Measurements from ENCODE around the gene CLNK.

Gene CLNK

DNA sequence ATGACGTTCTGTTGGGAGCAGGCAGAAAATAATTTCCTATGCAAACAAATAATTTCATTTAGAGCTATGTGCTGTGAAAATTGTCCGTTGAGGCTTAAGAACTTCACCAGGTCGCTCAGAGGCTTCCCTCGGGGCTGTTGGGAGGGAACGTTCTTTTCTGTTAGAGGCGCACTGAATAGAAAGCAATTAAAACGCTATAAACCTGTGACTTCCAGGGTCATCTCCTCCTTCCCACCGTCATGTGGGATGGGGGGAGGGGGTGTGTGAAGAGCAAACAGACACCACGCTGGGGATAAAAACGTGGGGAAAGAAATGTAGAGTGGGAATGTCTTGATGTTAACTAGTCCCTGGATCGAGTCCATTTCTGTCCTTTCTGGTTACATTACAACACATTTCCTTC is 192.1 kb downstream of the CLNK start:
- DNase-seq, result no peak

DNA sequence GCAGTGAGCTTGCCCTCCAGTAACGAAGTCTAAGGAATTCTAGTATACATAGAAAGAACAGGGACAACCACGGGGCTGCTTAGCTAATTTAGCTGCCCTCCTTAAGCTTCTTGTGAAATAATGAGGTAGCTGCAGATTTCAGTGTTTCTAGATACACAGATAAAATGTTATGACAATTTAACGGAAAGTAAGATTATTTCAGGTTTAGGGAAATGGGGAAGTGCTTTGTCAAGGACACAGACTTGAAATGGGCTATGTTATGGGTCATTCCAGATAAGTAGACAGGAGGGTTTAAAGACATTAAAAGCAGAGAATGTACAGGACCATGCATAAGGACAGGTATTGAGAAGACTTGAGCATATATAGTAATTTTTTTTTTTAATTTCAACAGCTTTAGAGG is 193.2 kb downstream of the CLNK start:
- DNase-seq, result no peak

DNA sequence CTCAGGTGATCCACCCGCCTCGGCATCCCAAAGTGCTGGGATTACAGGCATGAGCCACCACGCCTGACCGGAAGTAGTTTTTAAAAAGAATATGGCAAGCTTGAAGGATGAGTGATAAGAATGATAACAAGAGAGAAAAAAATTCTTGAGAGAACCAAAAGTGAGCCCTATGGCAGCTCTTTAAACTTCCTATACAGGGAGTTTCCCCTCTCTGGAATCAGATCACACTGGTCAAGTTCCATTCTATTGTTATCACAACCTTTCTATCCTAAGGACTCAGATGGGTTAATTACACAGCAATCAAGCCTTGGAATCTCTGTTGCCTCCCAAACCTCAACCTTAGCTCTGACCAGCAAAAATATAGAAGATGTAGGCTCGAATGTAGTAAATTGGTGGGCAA is 193.6 kb downstream of the CLNK start:
- no peak for DNase-seq

DNA sequence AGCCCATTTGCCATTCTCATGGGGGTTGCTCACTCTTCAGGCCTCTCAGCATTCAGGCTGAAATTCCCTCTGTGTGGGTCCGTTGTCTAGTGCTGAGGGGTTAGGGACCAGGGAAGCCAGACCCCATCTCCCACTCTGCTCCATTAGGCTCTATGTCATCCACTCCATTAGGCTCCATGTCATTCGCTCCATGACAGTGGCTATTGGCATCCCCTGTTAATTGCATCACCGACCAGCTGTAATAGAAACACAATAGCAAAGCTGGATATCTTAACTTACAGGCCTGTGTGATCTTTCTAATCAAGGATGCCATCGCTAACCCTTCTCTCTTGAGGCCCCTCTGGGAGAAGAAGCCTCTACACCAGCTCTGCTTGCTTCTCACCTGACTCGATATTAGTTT is 201.7 kb downstream of the CLNK start:
- no peak for DNase-seq

DNA sequence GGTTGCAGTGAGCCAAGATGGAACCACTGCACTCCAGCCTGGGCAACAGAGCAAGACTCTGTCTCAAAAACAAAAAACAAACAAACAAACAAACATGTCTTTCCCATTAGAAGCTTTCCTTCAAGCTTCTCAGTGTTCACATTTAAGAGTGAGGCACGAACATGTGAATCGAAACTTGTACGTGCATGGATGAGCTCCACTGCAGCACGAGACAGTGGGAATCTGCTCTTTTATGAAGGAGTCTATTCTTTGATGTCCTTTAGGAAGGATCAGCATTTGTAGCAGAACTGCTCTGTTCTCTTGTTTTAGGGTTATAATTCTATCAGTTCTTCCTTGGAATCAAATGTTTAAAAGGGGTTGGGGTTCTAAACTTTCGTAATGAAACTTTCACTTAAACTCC is 204.0 kb downstream of the CLNK start:
- no peak for DNase-seq

DNA sequence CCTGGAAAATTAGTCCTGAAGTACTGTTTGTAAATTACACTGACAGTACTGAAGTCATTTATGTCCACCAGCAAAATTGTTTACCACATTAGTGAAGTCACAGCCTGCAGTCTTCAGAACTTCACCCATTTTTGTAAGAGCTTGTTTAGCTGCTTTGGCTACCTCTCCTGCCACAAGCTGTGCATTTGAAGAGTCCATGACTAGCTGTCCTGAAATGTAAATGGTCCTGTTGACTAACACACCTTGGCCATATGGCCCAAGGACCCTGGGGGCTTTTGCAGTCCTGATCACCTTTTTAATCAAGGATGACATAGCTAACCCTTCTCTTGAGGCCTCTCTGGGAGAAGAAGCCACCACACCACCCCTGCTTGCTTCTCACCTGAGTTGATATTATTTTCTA is 205.9 kb downstream of the CLNK start:
- no peak for DNase-seq

DNA sequence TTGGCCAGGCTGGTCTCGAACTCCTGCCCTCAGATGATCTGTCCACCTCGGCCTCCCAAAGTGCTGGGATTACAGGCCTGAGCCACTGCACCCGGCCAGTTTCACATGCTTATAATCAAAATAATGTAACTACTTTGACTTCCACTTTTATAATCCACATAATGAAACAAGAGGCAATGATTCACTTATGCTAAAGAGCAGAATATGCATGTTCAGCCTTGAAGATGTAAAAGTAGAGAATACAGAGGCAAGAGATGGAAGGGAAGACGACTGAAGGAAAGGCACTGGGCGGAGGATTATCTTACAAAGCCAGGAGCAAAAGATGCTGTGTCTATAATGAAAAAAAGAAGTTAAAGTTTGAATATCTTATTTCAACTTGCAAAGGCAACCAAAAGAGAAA is 214.1 kb downstream of the CLNK start:
- DNase-seq, result no peak

DNA sequence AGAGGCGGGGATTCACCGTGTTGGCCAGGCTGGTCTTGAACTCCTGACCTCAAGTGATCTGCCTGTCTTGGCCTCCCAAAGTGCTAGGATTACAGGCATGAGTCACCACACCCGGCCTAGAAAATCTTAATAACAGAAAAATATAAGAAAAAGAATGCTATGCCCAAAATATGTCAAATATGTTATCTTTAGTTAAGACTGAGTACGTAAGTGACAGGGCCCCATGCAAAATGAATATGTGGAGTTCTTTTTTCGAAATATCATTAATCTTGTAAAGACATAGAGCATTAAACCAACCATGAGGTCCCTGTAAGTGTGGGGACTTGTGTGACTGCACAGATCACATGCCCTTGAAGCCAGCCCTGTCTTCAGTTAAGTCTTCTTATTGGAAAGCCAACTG is 218.4 kb downstream of the CLNK start:
- no peak for DNase-seq

DNA sequence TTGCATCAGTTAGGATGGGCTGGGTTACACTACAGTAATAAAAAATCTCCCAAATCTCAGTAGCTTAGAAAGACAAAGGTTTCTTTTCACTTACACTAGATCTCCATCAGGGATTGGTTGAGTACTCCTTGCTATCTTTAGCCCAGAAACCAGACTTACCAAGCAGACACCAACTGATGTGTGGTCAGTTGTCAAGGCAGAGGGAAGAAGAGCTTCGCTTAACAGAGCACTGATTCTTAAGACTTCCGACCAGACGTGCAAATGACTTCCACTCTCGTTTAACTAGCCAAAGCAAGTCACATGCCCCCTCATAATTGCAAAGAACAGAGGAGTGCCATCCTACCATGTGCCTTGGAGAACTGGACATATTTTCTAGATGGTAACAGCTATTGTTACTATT is 221.7 kb downstream of the CLNK start:
- no peak for DNase-seq

DNA sequence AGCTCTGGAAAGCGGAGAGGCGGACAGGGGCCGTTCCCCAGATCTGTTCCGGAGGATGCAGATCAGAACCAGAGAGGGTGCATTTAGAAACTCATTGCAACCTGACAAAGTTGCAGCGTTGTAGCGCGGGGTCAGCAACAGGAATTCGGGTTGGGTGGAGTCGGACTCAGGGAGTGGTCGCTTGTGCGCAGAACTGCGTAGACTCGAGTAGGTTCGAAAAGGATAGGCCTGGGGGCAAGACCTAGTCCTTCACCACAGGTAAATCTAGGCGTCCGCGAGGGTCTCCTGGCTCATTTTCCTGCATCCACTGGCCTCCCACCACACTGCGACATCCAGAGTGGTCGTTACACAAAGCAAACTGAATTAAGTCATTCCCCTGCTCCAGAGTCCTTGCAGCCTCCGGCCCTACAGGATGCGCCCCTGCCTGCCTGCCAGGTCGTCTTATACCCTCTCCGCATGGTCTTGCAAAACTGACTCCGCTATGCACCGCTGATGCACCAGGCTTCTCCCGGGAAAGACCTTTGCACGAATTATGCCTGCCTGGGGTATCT is 222.6 kb downstream of the CLNK start:
- DNase-seq, result no peak

DNA sequence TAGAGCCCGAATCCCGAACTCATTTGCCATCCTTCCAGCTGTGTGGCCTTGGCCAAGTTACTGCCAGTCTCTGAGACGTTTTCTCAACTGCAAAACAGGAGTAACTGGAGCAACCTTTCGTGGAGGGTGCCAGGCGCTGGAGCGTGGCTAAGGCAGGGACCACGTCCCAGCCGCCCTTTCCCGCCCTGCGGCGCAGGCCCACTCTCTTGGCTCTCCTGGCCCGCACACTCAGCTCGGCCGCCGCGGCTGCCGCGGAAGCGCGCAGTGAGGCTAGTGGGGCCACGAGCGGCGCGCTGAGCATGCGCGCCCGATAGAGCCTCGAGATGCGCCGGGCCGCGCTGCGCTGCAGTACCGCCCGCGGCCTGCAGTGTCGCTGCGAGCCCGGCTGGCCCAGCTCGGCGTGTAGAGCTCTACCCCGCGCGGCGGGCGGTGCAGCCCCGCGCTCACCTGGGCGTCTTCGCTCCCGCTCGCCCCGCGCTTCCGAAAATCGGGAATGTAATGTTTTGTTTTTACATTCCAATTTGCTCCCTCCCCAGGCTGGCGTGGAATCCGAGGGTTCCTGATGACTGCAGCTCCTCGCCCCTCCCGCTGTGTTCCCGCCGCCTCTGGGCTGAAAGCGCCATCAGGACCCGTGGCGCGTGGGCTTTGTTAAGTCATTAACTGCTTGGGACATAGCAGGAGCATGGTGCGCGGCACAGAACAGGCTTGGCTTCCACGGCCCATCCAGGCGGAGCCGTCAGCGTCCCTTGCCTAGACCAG is 223.3 kb downstream of the CLNK start:
- no peak for DNase-seq

DNA sequence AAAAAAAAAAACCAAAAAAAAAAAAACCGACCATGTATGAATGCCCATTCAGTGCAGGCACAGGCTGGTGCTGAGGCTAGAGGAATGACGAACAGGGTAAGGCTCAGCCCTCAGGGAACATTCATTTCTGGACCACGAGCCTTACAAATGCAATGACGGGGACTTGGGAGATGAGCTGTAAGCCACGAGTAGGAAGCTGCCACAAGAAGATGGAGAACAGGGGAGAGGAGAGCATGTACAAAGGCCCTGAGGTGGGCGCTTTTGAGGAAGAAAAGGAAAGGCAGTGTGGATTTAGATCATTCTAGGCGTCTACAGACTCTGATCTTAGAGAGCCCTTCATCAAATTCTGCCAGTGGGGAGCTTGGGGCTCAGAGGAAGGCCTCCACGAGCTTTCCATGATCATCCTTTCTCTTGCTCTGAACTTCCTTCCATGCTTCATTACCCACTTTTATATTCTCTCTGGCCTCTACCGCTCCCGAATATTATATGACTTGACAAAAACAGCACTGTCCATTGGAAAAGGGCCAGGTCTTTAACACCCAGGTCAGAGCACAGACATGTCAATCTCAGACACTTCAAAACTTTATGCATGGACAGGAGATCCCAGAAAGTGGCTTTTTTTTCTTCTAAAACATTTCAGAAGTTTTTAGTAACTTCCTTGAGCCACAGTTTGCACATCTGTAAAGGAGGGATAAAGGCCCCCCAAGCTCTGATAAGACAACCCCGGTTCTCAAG is 224.1 kb downstream of the CLNK start:
- no peak for DNase-seq

DNA sequence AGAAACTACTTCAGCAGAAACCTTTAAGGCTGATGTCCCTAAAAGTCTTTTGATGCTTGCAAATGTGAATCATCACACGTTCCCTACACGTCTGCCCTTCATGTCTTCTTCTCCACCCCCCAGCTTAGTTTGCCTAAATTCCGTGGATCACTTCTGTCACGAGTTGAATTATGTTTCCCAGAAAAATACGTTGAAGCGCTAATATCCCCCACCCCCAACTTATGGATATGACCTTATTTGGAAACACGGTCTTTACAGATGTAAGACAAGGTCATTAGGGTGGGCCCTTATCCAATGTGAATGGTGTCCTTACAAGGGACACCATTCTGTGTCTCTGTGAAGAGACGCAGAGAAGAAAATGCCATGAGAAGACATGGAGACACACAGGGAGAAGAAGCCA is 225.3 kb downstream of the CLNK start:
- no peak for DNase-seq

DNA sequence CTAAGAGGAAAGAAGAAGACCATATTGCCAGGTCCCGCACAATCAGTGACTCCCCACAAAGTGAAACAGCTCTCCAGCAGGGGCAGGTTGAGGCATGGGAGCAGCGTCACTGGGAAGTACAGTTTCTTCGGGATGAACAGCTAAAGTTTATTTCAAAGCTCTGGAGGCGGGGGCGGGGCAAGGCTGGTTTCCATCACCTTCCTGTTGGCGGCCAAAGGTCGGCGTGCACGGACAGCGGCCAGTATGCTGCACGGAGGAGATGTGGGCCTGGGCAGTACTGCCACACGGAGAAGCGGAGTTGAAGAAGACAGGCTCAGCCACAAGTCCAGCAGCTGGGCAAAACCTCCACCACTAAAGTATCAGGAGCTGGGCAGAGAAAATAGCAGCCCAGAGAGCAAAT is 226.4 kb downstream of the CLNK start:
- DNase-seq, result no peak

DNA sequence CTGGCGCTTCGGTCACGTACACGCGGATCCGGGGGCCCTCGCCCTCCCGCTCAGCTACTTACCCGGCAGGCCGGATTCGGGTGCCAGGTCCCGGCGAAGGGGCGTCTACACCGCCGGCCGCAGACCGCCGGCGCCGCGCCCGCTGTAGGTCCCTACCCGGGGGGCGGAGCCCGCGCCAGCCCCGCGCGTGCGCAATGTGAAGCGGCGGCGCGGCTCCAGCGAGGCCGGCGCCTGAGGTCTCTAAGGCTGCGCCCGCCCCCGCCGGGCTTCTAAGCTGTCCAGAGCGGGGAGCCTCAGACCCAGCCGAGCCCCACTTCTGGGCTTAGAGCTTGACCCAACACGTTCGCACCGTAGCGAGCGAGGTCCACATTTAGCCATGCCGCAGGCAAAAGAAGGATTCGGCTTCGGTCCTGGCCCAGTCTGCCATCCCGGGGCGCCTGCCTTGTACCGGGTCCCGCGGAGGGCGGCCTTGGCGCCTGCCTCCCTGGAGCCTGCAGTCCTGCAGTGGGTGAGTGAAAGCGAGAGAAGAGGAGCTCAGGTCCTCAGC is 227.2 kb downstream of the CLNK start, which contains the start of gene ZNF518B:
TSS of gene ZNF518B (minus strand) at position 172 of the 547 bp plus-strand sequence. CDS start 11,098 bp downstream, outside the sequence.
- DNase-seq, result peak; percentile 0

DNA sequence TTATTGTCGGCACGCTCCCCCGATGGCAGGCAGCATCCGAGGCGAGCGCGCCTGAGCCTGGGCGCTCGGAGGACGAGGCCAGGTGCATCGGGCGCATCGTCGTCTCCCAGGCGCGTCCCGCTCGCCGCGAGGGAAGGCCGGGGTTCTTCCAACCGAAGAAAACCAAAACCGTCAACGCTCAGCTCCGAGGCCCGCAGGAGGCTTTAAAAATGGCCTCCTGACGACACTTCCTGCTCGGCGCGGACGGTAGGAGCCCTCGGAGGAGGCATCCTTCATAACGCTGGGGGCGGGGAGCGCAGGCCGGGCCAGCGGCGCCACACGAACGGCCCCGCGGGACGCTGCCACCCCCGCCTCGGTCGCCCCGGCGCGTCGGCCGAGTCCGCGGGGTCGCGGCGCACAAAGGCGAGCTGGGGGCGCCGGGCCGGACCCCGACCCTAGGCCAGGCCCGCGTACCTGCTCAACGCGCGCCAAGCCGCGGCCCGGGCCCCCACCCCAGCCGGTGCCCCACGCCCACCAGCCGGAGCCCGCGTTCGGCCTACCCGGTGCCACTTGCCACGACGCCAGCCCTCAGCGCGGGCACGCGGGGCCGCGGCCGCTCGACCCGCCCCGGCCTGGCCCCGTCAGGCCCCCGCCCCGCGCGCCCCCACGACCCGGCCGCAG is 227.8 kb downstream of the CLNK start:
- peak; percentile 1 for DNase-seq

DNA sequence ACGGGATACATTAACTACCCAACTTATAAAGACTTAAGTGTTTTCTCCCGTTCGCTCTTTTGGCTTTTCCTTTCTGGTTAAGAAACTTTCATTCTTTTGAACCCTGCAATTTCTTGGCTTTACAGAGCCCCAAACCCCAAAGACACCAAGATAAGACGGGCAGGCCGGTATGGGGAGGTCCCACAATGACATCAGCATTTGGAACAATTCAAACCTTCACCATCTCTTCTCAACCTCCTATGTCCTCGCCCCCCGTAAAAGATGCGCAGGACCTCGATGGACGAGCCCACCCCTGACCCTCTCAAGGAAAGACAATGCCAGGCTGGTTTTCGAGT is 228.3 kb downstream of the CLNK start:
- DNase-seq, result no peak

DNA sequence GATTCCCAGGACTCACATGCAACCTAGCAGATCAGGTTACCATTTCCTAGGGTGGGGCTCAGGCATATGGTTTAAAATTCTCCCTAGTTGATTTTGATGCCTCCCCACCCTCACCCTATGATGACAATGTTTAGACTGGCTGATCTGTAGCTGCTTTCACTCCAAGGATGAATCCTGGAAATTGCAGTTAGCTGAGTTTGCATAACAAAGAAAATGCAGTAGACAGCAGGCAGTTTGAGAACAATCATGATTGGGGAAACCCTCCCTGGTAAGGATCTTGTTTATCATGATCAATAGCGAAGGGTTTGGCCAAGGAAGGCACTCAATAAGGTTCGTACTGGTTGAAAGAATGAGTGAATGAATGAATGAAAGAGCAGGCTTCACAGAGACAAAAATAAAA is 229.4 kb downstream of the CLNK start:
- no peak for DNase-seq

DNA sequence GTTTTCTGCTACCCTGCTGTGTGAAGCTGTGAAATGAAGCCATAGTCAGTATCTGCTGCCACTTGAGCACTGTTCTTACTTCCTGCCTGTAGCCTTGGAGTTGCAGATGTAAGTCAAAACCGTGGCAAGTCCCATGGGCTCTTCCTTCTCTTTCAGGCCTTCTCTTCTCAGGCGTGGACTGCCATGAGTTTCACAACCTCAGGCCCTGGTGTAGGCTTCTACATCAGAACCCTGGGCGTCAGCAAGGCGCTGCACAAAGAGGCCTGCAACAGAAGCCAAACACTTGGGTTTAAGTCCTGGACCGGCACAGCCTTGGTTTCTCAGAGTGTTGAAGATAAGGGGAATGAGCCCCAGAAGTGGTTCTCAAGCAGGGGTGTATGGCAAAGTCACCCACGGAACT is 229.8 kb downstream of the CLNK start:
- DNase-seq, result no peak

DNA sequence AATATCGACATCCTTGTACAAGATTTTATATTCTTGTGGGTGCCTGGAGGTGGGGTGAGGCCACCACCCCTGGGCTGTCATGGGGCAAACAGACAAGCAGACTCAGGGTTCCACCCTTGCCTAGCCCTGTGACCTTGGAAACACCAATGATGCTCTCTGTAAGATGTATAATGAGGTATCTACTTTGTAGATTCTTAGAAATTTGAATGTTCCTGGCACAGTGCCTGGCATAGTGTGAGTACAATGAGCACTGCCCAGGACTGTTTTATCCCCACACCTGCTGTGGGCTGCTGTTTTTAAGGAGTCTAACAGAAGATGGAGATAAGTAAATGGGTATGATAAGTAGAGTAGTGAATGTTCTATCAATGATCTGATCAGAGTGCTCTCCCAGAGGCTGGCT is 230.4 kb downstream of the CLNK start:
- DNase-seq, result no peak

DNA sequence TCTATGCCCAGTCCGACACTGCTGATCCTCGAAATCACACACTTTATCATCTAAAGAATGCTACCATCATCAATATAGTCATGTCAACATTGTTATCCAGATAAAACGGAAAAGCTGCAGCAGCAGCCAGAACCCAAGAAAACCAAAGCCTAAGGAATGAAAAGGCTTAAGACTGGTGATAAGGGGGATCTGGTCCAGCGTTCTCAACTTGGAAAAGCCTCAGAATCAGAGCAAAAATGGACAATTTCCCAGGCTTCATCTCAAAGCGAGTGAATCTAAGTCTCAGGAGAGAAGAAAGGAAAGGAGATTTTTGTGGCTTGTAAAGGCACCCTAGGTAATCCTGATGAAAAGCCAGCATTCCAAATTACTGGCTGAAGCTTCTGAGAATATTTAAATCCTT is 235.6 kb downstream of the CLNK start:
- no peak for DNase-seq

DNA sequence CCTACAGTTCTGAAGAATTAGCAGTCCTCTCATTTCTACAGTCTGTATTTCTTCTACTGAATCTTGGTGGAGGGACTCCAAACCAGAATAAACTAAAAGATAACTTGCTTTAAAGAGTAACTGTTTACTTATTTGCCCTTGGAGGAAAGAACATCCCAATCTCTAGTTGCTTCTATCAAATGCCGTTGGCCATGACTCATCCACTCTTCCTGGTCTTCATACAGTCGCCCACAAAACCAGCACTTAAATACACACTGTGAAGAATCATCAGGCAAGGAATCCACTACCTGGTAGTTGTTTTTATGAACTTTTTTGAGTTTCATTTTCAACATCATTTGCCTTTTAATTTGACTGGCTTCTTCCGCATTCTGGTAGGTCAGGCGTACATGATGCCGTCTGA is 241.6 kb downstream of the CLNK start:
- DNase-seq, result no peak

DNA sequence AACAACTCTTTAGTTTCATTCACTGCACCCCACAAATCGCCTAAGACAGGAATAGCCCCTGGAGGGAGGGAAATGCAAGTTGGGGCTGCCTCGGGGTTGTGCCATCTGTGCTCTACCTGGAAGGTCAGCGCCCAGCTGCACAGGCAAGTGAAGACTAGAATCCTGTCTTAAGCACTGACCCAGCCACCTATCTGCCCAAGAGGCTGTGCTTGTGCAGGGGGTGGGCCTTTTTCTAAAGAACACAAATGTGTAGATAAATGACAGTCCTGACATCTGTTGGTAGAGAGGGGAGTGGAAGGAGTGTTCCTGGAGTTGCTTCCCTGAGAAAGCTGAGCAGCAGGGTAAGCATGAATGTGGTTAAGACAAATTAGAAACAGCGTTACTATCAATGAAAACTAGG is 243.1 kb downstream of the CLNK start:
- DNase-seq, result no peak

DNA sequence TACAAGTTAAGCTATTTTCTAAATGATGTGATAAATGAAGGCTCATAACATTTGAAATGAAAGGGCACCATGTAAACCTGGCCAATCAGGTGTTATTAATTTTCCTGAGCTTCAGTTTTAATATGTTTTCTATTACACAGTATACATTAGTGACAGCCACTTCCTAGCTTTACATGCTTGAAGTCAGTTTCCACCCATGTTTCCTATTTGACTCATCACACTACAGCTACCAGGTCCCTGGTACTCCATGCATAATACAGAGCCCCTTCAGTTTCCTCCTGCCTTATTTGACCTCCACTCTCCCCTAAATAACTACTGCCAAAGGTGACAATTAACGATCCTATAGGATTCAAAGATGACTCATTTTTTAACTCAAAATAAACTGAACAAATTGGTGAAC is 245.6 kb downstream of the CLNK start:
- no peak for DNase-seq
